Right kidney (tissue), 9 donors: ENCODE measurements around the gene ZNF837.
A peak's percentile ranks its signal among the peaks of the same experiment; 100 is the strongest.
"Not testable (repeated sequence)": the region's sequence is repeated elsewhere in the genome, so short reads cannot be mapped to it uniquely, and the experiment has no call there.

ENCODE experiments used
- DNase-seq: peaks from one replicate; pipeline ENCODE4 v3.0.0-alpha.2; 2016
- long read RNA-seq, 8 donors: transcript quantifications; one replicate each; lab custom pipeline, GENCODE V29; 2026

Gene ZNF837
- long read RNA-seq, donor 1, partial matches to known transcripts: 0 of 4 reads
- long read RNA-seq, donor 1, other reads (novel, unspliced or antisense): 0 of 4 reads
- long read RNA-seq, donor 2, partial matches to known transcripts: 10 of 10 reads
- long read RNA-seq, donor 2, other reads (novel, unspliced or antisense): 0 of 10 reads
- long read RNA-seq, donor 3: 0 reads
- long read RNA-seq, donor 4, partial matches to known transcripts: 0 of 4 reads
- long read RNA-seq, donor 4, other reads (novel, unspliced or antisense): 0 of 4 reads
- long read RNA-seq, donor 5, partial matches to known transcripts: 33 of 36 reads
- long read RNA-seq, donor 5, other reads (novel, unspliced or antisense): 0 of 36 reads
- long read RNA-seq, donor 6, partial matches to known transcripts: 0 of 4 reads
- long read RNA-seq, donor 6, other reads (novel, unspliced or antisense): 0 of 4 reads
- long read RNA-seq, donor 7, partial matches to known transcripts: 0 of 2 reads
- long read RNA-seq, donor 7, other reads (novel, unspliced or antisense): 0 of 2 reads
- long read RNA-seq, donor 8, partial matches to known transcripts: 12 of 22 reads
- long read RNA-seq, donor 8, other reads (novel, unspliced or antisense): 6 of 22 reads

- DNase-seq: peak; percentile 100
Measured at GRCh38 chr19:58380662-58381459, at the start of gene ZNF837. TSS of gene ZNF837 (minus strand) at chr19:58381030. CDS start at chr19:58369332, 11,698 bp downstream.

GRCh38 chr19:58429745-58430144, 48.9 kb upstream of the ZNF837 start:
- DNase-seq: no peak

- DNase-seq: no peak
Measured at GRCh38 chr19:58428617-58429016, 47.8 kb upstream of the ZNF837 start.

GRCh38 chr19:58417071-58417470, 36.2 kb upstream of the ZNF837 start:
- DNase-seq: no peak

GRCh38 chr19:58416604-58417003, 35.8 kb upstream of the ZNF837 start:
- DNase-seq: no peak

- no peak for DNase-seq
Measured at GRCh38 chr19:58409010-58409790, 28.4 kb upstream of the ZNF837 start.

GRCh38 chr19:58408152-58409009, 27.6 kb upstream of the ZNF837 start, which contains the start of gene ZNF584:
TSS of gene ZNF584 (plus strand) at chr19:58408649. CDS start at chr19:58409148, 499 bp downstream.
- peak; percentile 91 for DNase-seq

- no peak for DNase-seq
Measured at GRCh38 chr19:58407658-58408151, 26.9 kb upstream of the ZNF837 start.

- no peak for DNase-seq
Measured at GRCh38 chr19:58406818-58407657, 26.2 kb upstream of the ZNF837 start.

- not testable (repeated sequence) for DNase-seq
Measured at GRCh38 chr19:58403920-58404478, 23.2 kb upstream of the ZNF837 start.

- DNase-seq: no peak
Measured at GRCh38 chr19:58401840-58402421, 21.1 kb upstream of the ZNF837 start.

GRCh38 chr19:58400916-58401839, 20.3 kb upstream of the ZNF837 start:
- DNase-seq: peak; percentile 95

GRCh38 chr19:58400316-58400915, 19.6 kb upstream of the ZNF837 start:
- no peak for DNase-seq

- DNase-seq: no peak
Measured at GRCh38 chr19:58399903-58400302, 19.1 kb upstream of the ZNF837 start.

- no peak for DNase-seq
Measured at GRCh38 chr19:58398545-58398944, 17.7 kb upstream of the ZNF837 start.

- DNase-seq: no peak
Measured at GRCh38 chr19:58398087-58398486, 17.3 kb upstream of the ZNF837 start.

- DNase-seq: no peak
Measured at GRCh38 chr19:58397533-58398037, 16.8 kb upstream of the ZNF837 start.
